Effector CD8-positive, alpha-beta T cell (primary cell): ENCODE data around the gene NFE2L2.
"Not testable (repeated sequence)": the region's sequence is repeated elsewhere in the genome, so short reads cannot be mapped to it uniquely, and the experiment has no call there.

Source experiments
- DNase-seq: peaks from one replicate; lab custom pipeline; 2025; lab: John Stamatoyannopoulos, UW

Gene NFE2L2

GRCh38 chr2:177257471-177257870 lies 7.1 kb downstream of the NFE2L2 start:
- DNase-seq: no peak

- DNase-seq: no peak
Measured at GRCh38 chr2:177256695-177257094, 7.8 kb downstream of the NFE2L2 start.

GRCh38 chr2:177256026-177256425 lies 8.5 kb downstream of the NFE2L2 start:
- DNase-seq: no peak

GRCh38 chr2:177255227-177255601 lies 9.3 kb downstream of the NFE2L2 start:
- no peak for DNase-seq

GRCh38 chr2:177254433-177255226 lies 9.9 kb downstream of the NFE2L2 start:
- DNase-seq: no peak

- DNase-seq: no peak
Measured at GRCh38 chr2:177253704-177254103, 10.8 kb downstream of the NFE2L2 start.

- DNase-seq: no peak
Measured at GRCh38 chr2:177252808-177253531, 11.6 kb downstream of the NFE2L2 start.

GRCh38 chr2:177251165-177251542 lies 13.4 kb downstream of the NFE2L2 start:
- DNase-seq: no peak

GRCh38 chr2:177250461-177250860 lies 14.1 kb downstream of the NFE2L2 start:
- no peak for DNase-seq

- no peak for DNase-seq
Measured at GRCh38 chr2:177249038-177249437, 15.5 kb downstream of the NFE2L2 start.

GRCh38 chr2:177247693-177248262 lies 16.7 kb downstream of the NFE2L2 start:
- no peak for DNase-seq

- DNase-seq: not testable (repeated sequence)
Measured at GRCh38 chr2:177246523-177247030, 17.9 kb downstream of the NFE2L2 start.

- no peak for DNase-seq
Measured at GRCh38 chr2:177246000-177246399, 18.5 kb downstream of the NFE2L2 start.

- DNase-seq: no peak
Measured at GRCh38 chr2:177245010-177245422, 19.5 kb downstream of the NFE2L2 start.

- no peak for DNase-seq
Measured at GRCh38 chr2:177244244-177244771, 20.2 kb downstream of the NFE2L2 start.

GRCh38 chr2:177243476-177243875 lies 21.1 kb downstream of the NFE2L2 start:
- DNase-seq: no peak

GRCh38 chr2:177243073-177243472 lies 21.5 kb downstream of the NFE2L2 start:
- DNase-seq: no peak

GRCh38 chr2:177242121-177242987 lies 22.2 kb downstream of the NFE2L2 start:
- DNase-seq: no peak

- no peak for DNase-seq
Measured at GRCh38 chr2:177241711-177242120, 22.8 kb downstream of the NFE2L2 start.

- DNase-seq: no peak
Measured at GRCh38 chr2:177239932-177240630, 24.4 kb downstream of the NFE2L2 start.

GRCh38 chr2:177239053-177239452 lies 25.5 kb downstream of the NFE2L2 start:
- no peak for DNase-seq
